H1 (cell line): Measurements from ENCODE around the gene CDKL5.

Experiments used
- BRCA1 ChIP-seq: IDR thresholded peaks from 2 replicates; pipeline ENCODE4 v1.6.1; 2012; ENCODE audit warnings: low read depth, low read length, improper control_type of control experiment
- CEBPB ChIP-seq: IDR thresholded peaks from 2 replicates; pipeline ENCODE4 v1.6.1; 2012; ENCODE audit warnings: low read depth, low read length
- CREB1 ChIP-seq: IDR thresholded peaks from 2 replicates; pipeline ENCODE4 v1.6.1; 2012; ENCODE audit warnings: inconsistent platforms
- CTCF ChIP-seq, 3 experiments: IDR thresholded peaks; 1 replicate in 2 of 3; 2 replicates in 1 of 3; pipeline versions ENCODE4 v1.5.1 to v1.6.1; 2011; ENCODE audit warnings: low read length in 3 of 3, mild to moderate bottlenecking in 3 of 3, inconsistent platforms in 2 of 3, low read depth in 1 of 3, moderate library complexity in 1 of 3; ENCODE audit not compliant: insufficient read depth in 1 of 3; ENCODE audit errors: control extremely low read depth in 1 of 3
- EZH2 ChIP-seq: fragments of 200-600 bp; sonication (generic); IDR thresholded peaks from 2 replicates; pipeline ENCODE4 v1.7.1; 2012; ENCODE audit warnings: low read depth, mild to moderate bottlenecking, moderate library complexity, low read length, inconsistent platforms; ENCODE audit not compliant: severe bottlenecking
- HDAC6 ChIP-seq: IDR thresholded peaks from one replicate; pipeline ENCODE4 v1.7.1; 2012; ENCODE audit warnings: low read depth, mild to moderate bottlenecking, inconsistent platforms, low read length, moderate library complexity
- JUN ChIP-seq: IDR thresholded peaks from 2 replicates; pipeline ENCODE4 v1.6.1; 2011; ENCODE audit warnings: low read depth, mild to moderate bottlenecking, improper control_type of control experiment, low read length
- NANOG ChIP-seq: IDR thresholded peaks from 2 replicates; pipeline ENCODE4 v1.6.1; 2011; ENCODE audit warnings: low read length, low read depth, mild to moderate bottlenecking, inconsistent platforms; ENCODE audit not compliant: insufficient read depth, poor library complexity, severe bottlenecking
- POLR2A ChIP-seq, 2 experiments: IDR thresholded peaks; 1 replicate in 1 of 2; 2 replicates in 1 of 2; pipeline ENCODE4 v1.6.1; 2011; ENCODE audit warnings: low read depth in 2 of 2, low read length in 2 of 2, mild to moderate bottlenecking in 2 of 2; ENCODE audit errors: control extremely low read depth in 1 of 2
- POLR2AphosphoS5 ChIP-seq: IDR thresholded peaks from 2 replicates; pipeline ENCODE4 v1.6.1; 2011; ENCODE audit warnings: low read depth, low read length
- SP1 ChIP-seq: IDR thresholded peaks from 2 replicates; pipeline ENCODE4 v1.6.1; 2011; ENCODE audit warnings: low read depth, low read length
- TAF1 ChIP-seq: IDR thresholded peaks from 2 replicates; pipeline ENCODE4 v1.6.1; 2011; ENCODE audit warnings: mild to moderate bottlenecking, low read depth, low read length

- TF ChIP-seq CTCF (IDR thresholded peaks at IDR 0.05; ENCODE audit: control extremely low read depth in 1 of 3, insufficient read depth in 1 of 3, low read depth in 1 of 3, low read length in 3 of 3) (no peak), HDAC6 (no peak), POLR2A (IDR thresholded peaks at IDR 0.05; ENCODE audit: control extremely low read depth in 1 of 2, low read depth in 2 of 2, low read length in 2 of 2) (no peak), EZH2 (no peak), TAF1 (no peak), BRCA1 (no peak), NANOG (no peak), SP1 (no peak), CREB1 (no peak), CEBPB (no peak), POLR2AphosphoS5 (no peak), JUN (no peak)
These were observed 271.2 kb downstream of the CDKL5 start for GRCh38 chrX:18696653-18697052.
